HG02571 (cell line): ENCODE measurements around the gene TMED8.
"Not testable (repeated sequence)": the region's sequence is repeated elsewhere in the genome, so short reads cannot be mapped to it uniquely, and the experiment has no call there.

Source experiments
- ATAC-seq: cut with Tn5 transposase; IDR thresholded peaks from one replicate; pipeline ENCODE4 v1.9.1; 2021; ENCODE audit warnings: mild to moderate bottlenecking, moderate library complexity; ENCODE audit not compliant: unreplicated experiment

TMED8 gene

GRCh38 chr14:77376771-77377501, at the start of gene TMED8, which contains the start of gene SAMD15:
TMED8 (minus strand) TSS chr14:77377094; CDS start chr14:77377053, 41 bp downstream.
SAMD15 (plus strand) TSS chr14:77377379; CDS start chr14:77377419, 40 bp downstream.
- peak; percentile 86 for ATAC-seq

GRCh38 chr14:77426396-77426795, 49.5 kb upstream of the TMED8 start:
- ATAC-seq = no peak

- no peak for ATAC-seq
Observed at GRCh38 chr14:77424862-77425261, 48.0 kb upstream of the TMED8 start.

GRCh38 chr14:77423423-77423822, 46.5 kb upstream of the TMED8 start, which contains the start of gene NOXRED1:
NOXRED1 (minus strand) TSS chr14:77423523; CDS start chr14:77422889, 634 bp downstream.
- ATAC-seq = no peak

DNA sequence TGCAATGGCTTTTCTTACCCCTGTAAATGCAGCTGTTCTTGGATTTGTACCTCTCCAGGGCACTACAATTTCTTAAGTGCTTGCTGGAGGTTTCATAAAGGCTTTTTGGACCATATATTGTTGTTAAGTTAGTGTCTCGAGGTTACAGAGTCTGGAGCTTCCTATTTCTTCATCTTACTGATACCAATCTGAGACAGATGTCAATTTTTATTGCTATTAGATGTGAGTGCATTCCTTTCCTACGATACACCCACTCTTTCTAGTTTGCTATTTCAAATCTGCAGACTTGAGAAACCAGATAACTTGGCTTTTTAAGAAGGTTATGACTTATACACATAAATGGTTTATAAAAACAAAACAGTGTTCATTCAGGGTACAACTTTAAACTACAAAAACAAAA, 44.3 kb upstream of the TMED8 start:
- ATAC-seq = no peak

DNA sequence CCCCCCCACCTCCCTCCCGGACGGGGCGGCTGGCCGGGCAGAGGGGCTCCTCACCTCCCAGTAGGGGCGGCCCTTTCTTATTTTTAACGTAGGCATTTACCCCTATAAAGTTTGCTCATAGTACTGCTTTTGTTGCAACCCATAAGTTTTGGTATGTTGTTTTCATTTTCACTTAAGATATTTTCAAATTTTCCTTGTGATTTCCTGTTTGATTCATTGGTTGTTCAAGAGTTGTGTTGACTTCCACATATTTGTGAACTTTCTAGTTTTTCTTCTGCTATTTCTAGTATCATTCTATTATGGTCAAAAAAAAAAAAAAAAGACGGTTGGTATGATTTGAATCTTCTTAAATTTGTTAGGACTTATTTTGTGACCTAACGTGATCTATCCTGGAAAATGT, 39.9 kb upstream of the TMED8 start:
- ATAC-seq = no peak

- ATAC-seq = not testable (repeated sequence)
Observed at GRCh38 chr14:77416098-77416497, 39.2 kb upstream of the TMED8 start.

- not testable (repeated sequence) for ATAC-seq
Observed at GRCh38 chr14:77415403-77416030, 38.6 kb upstream of the TMED8 start.

- no peak for ATAC-seq
Observed at GRCh38 chr14:77409131-77409533, 32.2 kb upstream of the TMED8 start.

- no peak for ATAC-seq
Observed at GRCh38 chr14:77407158-77407557, 30.3 kb upstream of the TMED8 start.

GRCh38 chr14:77406718-77407117, 29.8 kb upstream of the TMED8 start:
- ATAC-seq = no peak

DNA sequence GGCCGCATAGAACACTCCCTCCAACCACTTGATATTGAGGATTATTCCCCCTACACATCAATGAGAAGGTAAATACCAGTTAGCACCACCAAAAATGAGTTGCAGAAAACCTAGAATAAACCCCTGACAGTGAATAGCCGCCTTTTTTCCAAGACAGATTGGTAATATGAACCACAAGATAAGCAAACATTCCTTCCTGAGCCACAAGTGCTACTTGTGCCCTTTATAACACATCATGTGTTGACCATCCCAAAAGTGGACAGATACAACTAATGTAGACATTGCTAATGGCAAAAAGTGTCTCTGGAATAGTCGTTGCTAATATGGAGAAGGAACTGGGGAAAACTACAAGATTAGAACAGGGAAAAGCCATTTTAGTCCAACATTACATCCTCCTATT, 29.2 kb upstream of the TMED8 start:
- ATAC-seq = no peak

- no peak for ATAC-seq
Observed at GRCh38 chr14:77403768-77404167, 26.9 kb upstream of the TMED8 start.

DNA sequence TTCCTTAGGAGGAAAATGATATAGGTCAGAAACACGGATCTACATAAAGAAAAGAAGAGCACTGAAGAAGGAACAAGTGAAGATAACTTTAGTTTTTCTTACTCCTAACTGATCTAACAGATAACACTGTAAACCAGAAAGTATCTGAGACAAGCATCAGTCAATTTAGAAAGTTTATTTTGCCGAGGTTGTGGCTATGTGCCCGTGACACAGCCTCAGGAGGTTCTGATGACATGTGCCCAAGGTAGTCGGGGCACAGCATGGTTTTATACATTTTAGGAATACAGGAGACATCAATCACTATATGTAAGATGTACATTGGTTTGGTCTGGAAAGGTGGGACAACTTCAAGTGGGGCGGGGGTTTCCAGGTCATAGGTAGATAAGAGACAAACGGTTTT, 23.3 kb upstream of the TMED8 start:
- no peak for ATAC-seq

- no peak for ATAC-seq
Observed at GRCh38 chr14:77390188-77390587, 13.3 kb upstream of the TMED8 start.

DNA sequence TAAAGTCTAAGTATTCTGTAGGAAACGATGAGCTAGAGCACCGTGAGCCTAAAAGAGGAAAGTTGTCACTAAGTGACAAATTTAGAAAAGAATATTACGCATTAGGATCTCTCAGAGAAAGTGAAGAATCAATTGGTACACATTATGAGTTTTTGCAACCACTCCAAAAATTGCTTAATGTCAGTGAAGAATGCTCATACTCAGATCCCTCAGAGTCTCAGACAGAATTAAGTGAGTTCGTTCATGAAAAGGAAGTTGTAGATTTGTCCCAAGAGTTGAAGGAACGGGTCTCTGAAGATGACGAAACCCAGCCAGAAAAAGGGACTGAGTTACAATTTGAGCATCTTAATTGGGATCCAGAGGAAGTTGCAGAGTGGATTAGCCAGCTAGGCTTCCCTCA, 1.8 kb upstream of the TMED8 start:
- ATAC-seq = no peak

GRCh38 chr14:77377502-77377844, 579 bp upstream of the TMED8 start:
- ATAC-seq = no peak

GRCh38 chr14:77375973-77376770, 722 bp downstream of the TMED8 start:
- ATAC-seq = peak; percentile 21

- ATAC-seq = no peak
Observed at GRCh38 chr14:77375164-77375950, 1.5 kb downstream of the TMED8 start.

GRCh38 chr14:77372304-77372841, 4.5 kb downstream of the TMED8 start:
- peak; percentile 33 for ATAC-seq

DNA sequence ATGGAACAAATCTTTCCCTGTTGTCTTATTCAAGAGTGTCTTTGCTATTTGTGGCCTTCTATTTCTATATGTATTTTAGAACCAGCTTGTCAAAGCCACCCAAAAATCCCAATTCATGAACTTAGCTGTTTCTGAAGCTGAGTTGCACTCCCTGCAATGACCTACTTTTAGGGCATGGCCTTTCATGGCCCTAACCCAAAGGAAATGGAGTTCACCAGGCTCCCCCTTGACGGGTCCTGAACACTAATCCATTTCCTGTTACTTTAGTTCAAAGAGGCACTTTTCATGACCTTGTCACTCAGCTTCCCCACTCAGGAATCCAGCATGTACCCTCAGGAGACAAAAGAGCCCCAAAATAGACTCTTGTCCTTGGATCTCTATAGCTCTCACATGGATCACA, 7.6 kb downstream of the TMED8 start:
- ATAC-seq = no peak
